K562 (cell line): Measurements from ENCODE around the gene GBX1. TPM values are rescaled to one million over a fixed set of nuclear protein-coding genes. Genes with fewer than 3 reads are reported as not detected.

Source experiments
- GABPB2 ChIP-seq: fragments of 250-450 bp; sonication (Bioruptor Pico); conservative IDR thresholded peaks from 2 replicates; pipeline ENCODE4 v1.5.1; 2021; ENCODE audit warnings: mild to moderate bottlenecking
- GATA2 ChIP-seq: sonication (generic); formaldehyde crosslinking; IDR thresholded peaks from 2 replicates; pipeline ENCODE4 v1.4.0; 2020; ENCODE audit warnings: mild to moderate bottlenecking, missing genetic modification reagents
- GATAD2A ChIP-seq: fragments of 450-650 bp; IDR thresholded peaks from 2 replicates; pipeline ENCODE4 v1.6.1; 2017
- HMG20B ChIP-seq: fragments of 250-450 bp; sonication (Bioruptor Pico); IDR thresholded peaks from 2 replicates; pipeline ENCODE4 v1.5.0; 2021; ENCODE audit warnings: mild to moderate bottlenecking
- ILK ChIP-seq: fragments of 450-650 bp; IDR thresholded peaks from 2 replicates; pipeline ENCODE4 v1.6.1; 2016; ENCODE audit warnings: missing genetic modification characterization, low read depth, mild to moderate bottlenecking, missing compliant biosample characterization, moderate library complexity, borderline replicate concordance
- L3MBTL2 ChIP-seq: fragments of 450-650 bp; IDR thresholded peaks from 2 replicates; pipeline ENCODE4 v1.6.1; 2016; ENCODE audit warnings: mild to moderate bottlenecking, moderate library complexity
- MYC ChIP-seq, 2 experiments: fragments of 250-450 bp in 1 of 2; sonication (Bioruptor Pico) in 1 of 2; IDR thresholded peaks; 2 replicates each; pipeline versions ENCODE4 v1.5.1 to v1.6.1; 2012 to 2021; ENCODE audit warnings: low read depth in 2 of 2, borderline replicate concordance in 1 of 2, improper control_type of control experiment in 1 of 2, low read length in 1 of 2, mild to moderate bottlenecking in 1 of 2, moderate library complexity in 1 of 2
- RAD21 ChIP-seq, 2 experiments: fragments of 250-450 bp in 1 of 2; fragments of 450-650 bp in 1 of 2; sonication (Bioruptor Pico) in 1 of 2; formaldehyde crosslinking in 1 of 2; IDR thresholded peaks in 1 of 2; conservative IDR thresholded peaks in 1 of 2; 2 replicates each; pipeline versions ENCODE4 v1.4.0 to v1.8.0; 2020 to 2022; ENCODE audit warnings: mild to moderate bottlenecking in 2 of 2, moderate library complexity in 1 of 2
- SP1 ChIP-seq: sonication (generic); formaldehyde crosslinking; IDR thresholded peaks from 2 replicates; pipeline ENCODE4 v1.8.1; 2022; ENCODE audit warnings: mild to moderate bottlenecking, missing genetic modification reagents
- SRF ChIP-seq, 2 experiments: fragments of 250-450, 450-650 bp in 1 of 2; sonication (Bioruptor Pico) in 1 of 2; sonication (generic) in 1 of 2; formaldehyde crosslinking; IDR thresholded peaks; 2 replicates each; pipeline versions ENCODE4 v1.5.0 to v1.5.1; 2020 to 2022; ENCODE audit warnings: mild to moderate bottlenecking in 1 of 2, missing genetic modification reagents in 1 of 2
- TOE1 ChIP-seq, 2 experiments: fragments of 450-650 bp in 1 of 2; sonication (generic) in 1 of 2; formaldehyde crosslinking in 1 of 2; IDR thresholded peaks; 2 replicates each; pipeline versions ENCODE4 v1.7.1 to v1.8.0; 2016 to 2022; ENCODE audit warnings: borderline replicate concordance in 2 of 2, mild to moderate bottlenecking in 2 of 2, antibody characterized with exemption in 1 of 2, inconsistent platforms in 1 of 2, low read depth in 1 of 2, missing genetic modification reagents in 1 of 2, moderate library complexity in 1 of 2
- ZNF140 ChIP-seq: fragments of 250-450 bp; sonication (Bioruptor Pico); IDR thresholded peaks from 2 replicates; pipeline ENCODE4 v1.8.0; 2021; ENCODE audit warnings: moderate library complexity, mild to moderate bottlenecking, inconsistent platforms
- ZNF3 ChIP-seq: fragments of 250-450 bp; sonication (Bioruptor Pico); IDR thresholded peaks from 2 replicates; pipeline ENCODE4 v1.5.0; 2021; ENCODE audit warnings: mild to moderate bottlenecking, moderate library complexity
- polyA plus RNA-seq, 8 experiments: library from polyadenylated mRNA; depleted of rRNA in 4 of 8; stranded (reverse) in 5 of 8; unstranded in 3 of 8; fragments of >200 nt; fragmentation: Nextera tagmentation in 2 of 8; fragmentation: Illumina TruSeq in 1 of 8; extraction: Ambion mirVana in 2 of 8; extraction: Trizol in 1 of 8; gene quantifications; 2 replicates each; pipeline versions ENCODE4 v1.2.1 to v1.2.3, GENCODE V29; 2011 to 2014; ENCODE audit warnings: inconsistent platforms in 1 of 8, missing spikeins in 1 of 8
- total RNA-seq, 7 experiments: library from RNA; depleted of rRNA in 6 of 7; stranded (reverse); fragments of >200 nt in 6 of 7; fragmentation: Illumina TruSeq in 2 of 7; extraction: Trizol in 2 of 7; gene quantifications; 2 replicates each; pipeline versions ENCODE4 v1.2.1 to v1.2.3, GENCODE V29; 2011 to 2021; ENCODE audit warnings: low replicate concordance in 1 of 7
- TF ChIP-seq, protein P1 (sequence below), 2 experiments: fragments of 450-650 bp in 1 of 2; sonication (generic) in 1 of 2; formaldehyde crosslinking in 1 of 2; IDR thresholded peaks in 1 of 2; conservative IDR thresholded peaks in 1 of 2; 2 replicates each; pipeline versions ENCODE4 v1.6.1 to v1.8.1; 2016 to 2023; ENCODE audit warnings: mild to moderate bottlenecking in 2 of 2, moderate library complexity in 2 of 2, inconsistent platforms in 1 of 2, missing genetic modification reagents in 1 of 2
- TF ChIP-seq, protein P2 (sequence below): sonication (generic); formaldehyde crosslinking; IDR thresholded peaks from 2 replicates; pipeline ENCODE4 v1.8.0; 2022; ENCODE audit warnings: mild to moderate bottlenecking, missing genetic modification reagents

The GBX1 gene
- total and polyA plus RNA-seq, 9 of the 15 experiments (the other 6 are each of a cell fraction or from before 2014, with no cell fraction given), result not detected

DNA sequence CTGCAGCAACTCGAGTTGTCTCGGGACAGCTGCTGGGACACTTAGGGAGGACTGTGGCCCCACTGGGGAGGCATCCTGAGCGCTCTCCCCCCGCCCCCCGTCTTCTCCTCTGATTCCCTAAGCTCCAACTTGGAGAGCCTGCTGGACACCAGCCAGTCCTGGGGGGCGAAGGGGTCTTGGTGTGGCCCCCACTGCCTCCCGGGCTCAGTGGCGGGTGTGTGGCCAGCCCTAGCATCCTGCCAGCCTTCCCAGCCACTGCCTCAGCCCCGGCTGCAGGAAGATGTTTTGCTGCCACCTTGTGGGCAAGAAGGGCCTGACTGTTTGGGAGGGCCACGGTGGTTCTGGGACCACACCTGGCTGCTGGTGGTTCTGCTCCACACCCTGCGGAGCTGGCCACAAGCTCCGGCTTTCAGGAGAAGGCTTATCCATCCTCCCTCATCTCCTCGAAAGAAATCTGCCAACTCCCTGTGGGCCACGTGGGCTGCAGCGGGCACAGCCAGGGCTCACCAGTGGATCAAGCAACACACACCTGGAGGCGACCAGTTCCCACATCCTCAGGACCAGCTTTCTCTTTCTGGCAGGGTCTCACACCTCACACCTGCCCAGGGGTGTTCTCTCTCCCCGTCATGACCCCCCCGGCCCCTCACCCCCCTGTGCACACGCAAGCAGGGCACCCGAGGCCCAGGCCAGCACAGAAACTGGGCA is 56.4 kb downstream of the GBX1 start (continued):
- TF ChIP-seq, protein P1, sequence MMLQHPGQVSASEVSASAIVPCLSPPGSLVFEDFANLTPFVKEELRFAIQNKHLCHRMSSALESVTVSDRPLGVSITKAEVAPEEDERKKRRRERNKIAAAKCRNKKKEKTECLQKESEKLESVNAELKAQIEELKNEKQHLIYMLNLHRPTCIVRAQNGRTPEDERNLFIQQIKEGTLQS (IDR thresholded peaks at IDR 0.05), result no peak
- TF ChIP-seq, protein P1 (CRISPR knock-in tag; conservative IDR thresholded peaks at IDR 0.05), result no peak
- TF ChIP-seq GABPB2 (CRISPR knock-in tag) (no peak), ILK (tag) (no peak), TOE1 (IDR thresholded peaks at IDR 0.05; ENCODE audit: borderline replicate concordance) (0 out of 2 replicates have a peak, but pooled peaks have one; percentile 22), TOE1 (CRISPR knock-in tag; IDR thresholded peaks at IDR 0.05; ENCODE audit: borderline replicate concordance, low read depth) (no peak), ZNF3 (no peak), MYC (IDR thresholded peaks at IDR 0.05; ENCODE audit: low read depth, low read length) (peak; percentile 33; the same call in 1 of the 2 replicates), MYC (CRISPR knock-in tag; IDR thresholded peaks at IDR 0.05; ENCODE audit: borderline replicate concordance, low read depth) (no peak), SP1 (no peak), GATAD2A (no peak), RAD21 (CRISPR knock-in tag; conservative IDR thresholded peaks at IDR 0.05 in 1 of 2, IDR thresholded peaks at IDR 0.05 in 1 of 2) (peak; percentile 94), L3MBTL2 (peak; percentile 27; the same call in 1 of the 2 replicates), HMG20B (no peak), SRF (CRISPR knock-in tag; IDR thresholded peaks at IDR 0.05) (no peak), GATA2 (CRISPR knock-in tag) (no peak), ZNF140 (no peak)
- TF ChIP-seq, protein P2, sequence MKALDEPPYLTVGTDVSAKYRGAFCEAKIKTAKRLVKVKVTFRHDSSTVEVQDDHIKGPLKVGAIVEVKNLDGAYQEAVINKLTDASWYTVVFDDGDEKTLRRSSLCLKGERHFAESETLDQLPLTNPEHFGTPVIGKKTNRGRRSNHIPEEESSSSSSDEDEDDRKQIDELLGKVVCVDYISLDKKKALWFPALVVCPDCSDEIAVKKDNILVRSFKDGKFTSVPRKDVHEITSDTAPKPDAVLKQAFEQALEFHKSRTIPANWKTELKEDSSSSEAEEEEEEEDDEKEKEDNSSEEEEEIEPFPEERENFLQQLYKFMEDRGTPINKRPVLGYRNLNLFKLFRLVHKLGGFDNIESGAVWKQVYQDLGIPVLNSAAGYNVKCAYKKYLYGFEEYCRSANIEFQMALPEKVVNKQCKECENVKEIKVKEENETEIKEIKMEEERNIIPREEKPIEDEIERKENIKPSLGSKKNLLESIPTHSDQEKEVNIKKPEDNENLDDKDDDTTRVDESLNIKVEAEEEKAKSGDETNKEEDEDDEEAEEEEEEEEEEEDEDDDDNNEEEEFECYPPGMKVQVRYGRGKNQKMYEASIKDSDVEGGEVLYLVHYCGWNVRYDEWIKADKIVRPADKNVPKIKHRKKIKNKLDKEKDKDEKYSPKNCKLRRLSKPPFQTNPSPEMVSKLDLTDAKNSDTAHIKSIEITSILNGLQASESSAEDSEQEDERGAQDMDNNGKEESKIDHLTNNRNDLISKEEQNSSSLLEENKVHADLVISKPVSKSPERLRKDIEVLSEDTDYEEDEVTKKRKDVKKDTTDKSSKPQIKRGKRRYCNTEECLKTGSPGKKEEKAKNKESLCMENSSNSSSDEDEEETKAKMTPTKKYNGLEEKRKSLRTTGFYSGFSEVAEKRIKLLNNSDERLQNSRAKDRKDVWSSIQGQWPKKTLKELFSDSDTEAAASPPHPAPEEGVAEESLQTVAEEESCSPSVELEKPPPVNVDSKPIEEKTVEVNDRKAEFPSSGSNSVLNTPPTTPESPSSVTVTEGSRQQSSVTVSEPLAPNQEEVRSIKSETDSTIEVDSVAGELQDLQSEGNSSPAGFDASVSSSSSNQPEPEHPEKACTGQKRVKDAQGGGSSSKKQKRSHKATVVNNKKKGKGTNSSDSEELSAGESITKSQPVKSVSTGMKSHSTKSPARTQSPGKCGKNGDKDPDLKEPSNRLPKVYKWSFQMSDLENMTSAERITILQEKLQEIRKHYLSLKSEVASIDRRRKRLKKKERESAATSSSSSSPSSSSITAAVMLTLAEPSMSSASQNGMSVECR (CRISPR knock-in tag), result no peak
